Left lung (tissue), 10 donors: ENCODE measurements around the gene TTLL3. TPM values are rescaled to one million over a fixed set of nuclear protein-coding genes. Genes with fewer than 3 reads are reported as not detected.
"Not testable (repeated sequence)": the region's sequence is repeated elsewhere in the genome, so short reads cannot be mapped to it uniquely, and the experiment has no call there.

Experiments used
- ATAC-seq: fragments of 200-7000 bp; cut with Tn5 transposase; one replicate; pipeline ENCODE4 v1.9.1; 2020; ENCODE audit warnings: moderate library complexity
- DNase-seq, 4 donors: peaks; one replicate each; pipeline ENCODE4 v3.0.0-alpha.2; 2013 to 2020
- H3K27ac ChIP-seq, 2 donors: fragments of 200-600 bp; sonication (generic) in 1 of 2; one replicate each; pipeline versions ENCODE4 v1.5.0 to v1.8.0; 2020 to 2021
- H3K27me3 ChIP-seq, 2 donors: fragments of 200-600 bp; sonication (generic) in 1 of 2; one replicate each; pipeline versions ENCODE4 v1.5.0 to v1.8.0; 2020 to 2021
- H3K36me3 ChIP-seq, 2 donors: fragments of 200-600 bp; sonication (generic) in 1 of 2; one replicate each; pipeline versions ENCODE4 v1.5.0 to v1.8.0; 2020 to 2021
- H3K4me1 ChIP-seq, 2 donors: fragments of 200-600 bp; one replicate each; pipeline ENCODE4 v1.8.0; 2021
- H3K4me3 ChIP-seq, 2 donors: fragments of 200-600 bp; sonication (generic) in 1 of 2; one replicate each; pipeline versions ENCODE4 v1.5.0 to v1.8.0; 2020 to 2021; ENCODE audit warnings: mild to moderate bottlenecking in 1 of 2
- H3K9me3 ChIP-seq, 2 donors: fragments of 200-600 bp; sonication (generic) in 1 of 2; one replicate each; pipeline versions ENCODE4 v1.5.0 to v1.8.0; 2020 to 2021
- CTCF ChIP-seq, 2 donors: fragments of 200-600 bp; sonication (generic) in 1 of 2; IDR thresholded peaks; one replicate each; pipeline versions ENCODE4 v1.5.0 to v1.8.0; 2021; ENCODE audit warnings: antibody characterized with exemption in 2 of 2
- intact Hi-C, 2 donors: fragments of 100-400 bp; cut with DNase I; formaldehyde crosslinking; loops; one replicate each; pipeline versions ENCODE4 v1.11.2 to v1.14.2; 2022
- polyA plus RNA-seq, 6 donors: library from polyadenylated mRNA; unstranded; fragments of 120-200 nt; gene quantifications; one replicate each; pipeline ENCODE4 v1.2.1, GENCODE V29; 2013; ENCODE audit not compliant: insufficient read length in 6 of 6
- total RNA-seq, 2 donors: library from RNA; stranded (reverse); fragmentation: NEBNext Ultra II Directional; extraction: Animal tissue kit (Norgen Biotek cat#: 25700); gene quantifications; one replicate each; pipeline ENCODE4 v1.2.1, GENCODE V29; 2021
- donor health status: DM: no; HTN: yes; CAD: no.
- donor health status: DM: no; HTN: no; CAD: no.

The TTLL3 gene
- total and polyA plus RNA-seq, 8 donors: 30.5 to 103 (median 88.6) TPM

DNA sequence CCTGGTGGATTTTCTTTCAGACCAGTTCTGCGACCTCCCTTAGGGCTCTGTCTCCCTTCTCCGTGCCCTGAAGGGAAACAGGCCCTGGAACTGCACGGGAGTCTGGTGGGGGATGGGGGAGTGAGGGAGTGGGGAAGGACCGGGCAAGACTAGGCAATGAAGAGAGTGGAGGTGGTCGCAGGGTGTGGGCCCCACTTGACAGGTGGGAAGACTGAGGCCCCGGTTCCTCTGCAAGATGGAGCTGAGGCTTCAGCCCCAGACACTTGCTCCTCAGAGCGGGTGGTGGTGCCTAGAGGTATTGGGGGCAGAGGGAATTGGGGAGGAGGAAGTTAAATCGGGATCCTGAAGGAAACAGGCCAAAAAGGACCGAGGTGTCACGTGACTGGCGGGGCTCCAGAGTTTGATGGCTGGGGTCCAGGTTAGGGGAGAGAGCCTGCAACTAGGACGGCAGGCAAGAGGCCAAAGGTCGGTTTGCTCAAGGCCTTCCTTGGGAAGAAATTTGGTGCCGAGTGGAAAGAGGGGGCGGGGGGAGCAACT is 39.7 kb upstream of the TTLL3 start:
- Histone ChIP-seq H3K27me3 (no peaks in the 10 kb centered on the region), H3K36me3 (peaks cover 0 to 7% of the 10 kb centered on the region in 2 donors), H3K4me3 (peak overlapping the region; percentile 63 to 89), H3K27ac (peak overlapping the region; percentile 69), H3K4me1 (peaks cover 12 to 46% of the 10 kb centered on the region in 2 donors), H3K9me3 (no peaks in the 10 kb centered on the region)
- DNase-seq (peak in 3 of 4 donors; percentile 77 to 89 (median 86)), ATAC-seq (peak; percentile 22)
- TF ChIP-seq CTCF (IDR thresholded peaks at IDR 0.05): no peak
- intact Hi-C loops: no loop called here

- H3K27me3 ChIP-seq, H3K9me3 ChIP-seq, ATAC-seq, H3K4me3 ChIP-seq, H3K36me3 ChIP-seq, H3K27ac ChIP-seq, intact Hi-C loops, DNase-seq: not testable (repeated sequence)
- H3K4me1 ChIP-seq: peaks cover 12 to 46% of the 10 kb centered on the region in 2 donors
These were observed 39.1 kb upstream of the TTLL3 start for GRCh38 chr3:9771007-9771406.

DNA sequence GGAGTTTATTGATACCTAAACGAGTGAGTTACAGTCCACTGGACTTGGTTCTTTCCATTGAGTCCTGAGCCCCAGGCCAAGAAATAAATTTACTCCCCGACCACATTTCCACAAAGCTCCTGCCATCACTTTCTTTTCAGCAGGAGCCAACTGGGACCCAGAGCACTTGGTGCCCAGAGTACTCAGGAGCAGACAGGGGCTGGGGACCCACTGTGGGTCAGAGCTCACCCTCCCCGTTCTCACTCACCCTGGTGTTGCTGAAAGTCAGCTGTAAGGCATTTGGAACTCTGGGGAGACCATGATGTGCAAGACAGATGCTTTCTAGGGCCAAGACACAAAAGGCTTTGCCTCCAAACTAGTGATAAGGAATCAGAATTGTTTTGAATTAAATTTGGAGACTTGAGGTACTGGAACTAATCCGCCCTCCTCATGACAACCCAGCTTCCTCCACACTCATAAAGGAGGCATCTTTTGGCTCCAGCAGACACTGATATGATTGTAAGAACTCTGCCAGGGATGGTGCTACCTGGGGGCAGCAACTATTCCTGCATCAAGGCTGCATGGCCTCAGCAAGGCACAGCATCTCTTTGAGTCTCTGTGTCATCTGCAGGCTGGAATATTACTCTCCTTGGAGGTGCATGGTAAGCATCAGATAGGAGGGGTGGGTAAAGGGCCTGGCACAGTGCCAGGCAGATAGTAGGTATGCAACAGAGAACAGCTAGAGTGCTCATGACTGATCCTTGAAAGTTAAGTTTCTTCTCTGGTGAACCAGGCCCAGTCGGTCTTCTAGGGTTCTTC is 33.0 kb upstream of the TTLL3 start:
- no peak for TF ChIP-seq CTCF (IDR thresholded peaks at IDR 0.05)
- intact Hi-C loops: no loop called here
- Histone ChIP-seq H3K9me3 (no peaks in the 10 kb centered on the region), H3K27ac (no peak overlapping the region), H3K4me1 (peaks cover 3 to 46% of the 10 kb centered on the region in 2 donors), H3K4me3 (no peak overlapping the region), H3K27me3 (no peaks in the 10 kb centered on the region), H3K36me3 (peaks cover 0 to 19% of the 10 kb centered on the region in 2 donors)
- no peak for ATAC-seq
- DNase-seq: no peak

- intact Hi-C loops: no loop called here
- Histone ChIP-seq H3K4me1 (peaks cover 3 to 52% of the 10 kb centered on the region in 2 donors), H3K4me3 (no peak overlapping the region), H3K27me3 (no peaks in the 10 kb centered on the region), H3K9me3 (no peaks in the 10 kb centered on the region), H3K36me3 (peaks cover 0 to 25% of the 10 kb centered on the region in 2 donors), H3K27ac (no peak overlapping the region)
- DNase-seq: no peak
- no peak for ATAC-seq
- TF ChIP-seq CTCF (IDR thresholded peaks at IDR 0.05): no peak
These were observed 32.4 kb upstream of the TTLL3 start for GRCh38 chr3:9777694-9778021.

DNA sequence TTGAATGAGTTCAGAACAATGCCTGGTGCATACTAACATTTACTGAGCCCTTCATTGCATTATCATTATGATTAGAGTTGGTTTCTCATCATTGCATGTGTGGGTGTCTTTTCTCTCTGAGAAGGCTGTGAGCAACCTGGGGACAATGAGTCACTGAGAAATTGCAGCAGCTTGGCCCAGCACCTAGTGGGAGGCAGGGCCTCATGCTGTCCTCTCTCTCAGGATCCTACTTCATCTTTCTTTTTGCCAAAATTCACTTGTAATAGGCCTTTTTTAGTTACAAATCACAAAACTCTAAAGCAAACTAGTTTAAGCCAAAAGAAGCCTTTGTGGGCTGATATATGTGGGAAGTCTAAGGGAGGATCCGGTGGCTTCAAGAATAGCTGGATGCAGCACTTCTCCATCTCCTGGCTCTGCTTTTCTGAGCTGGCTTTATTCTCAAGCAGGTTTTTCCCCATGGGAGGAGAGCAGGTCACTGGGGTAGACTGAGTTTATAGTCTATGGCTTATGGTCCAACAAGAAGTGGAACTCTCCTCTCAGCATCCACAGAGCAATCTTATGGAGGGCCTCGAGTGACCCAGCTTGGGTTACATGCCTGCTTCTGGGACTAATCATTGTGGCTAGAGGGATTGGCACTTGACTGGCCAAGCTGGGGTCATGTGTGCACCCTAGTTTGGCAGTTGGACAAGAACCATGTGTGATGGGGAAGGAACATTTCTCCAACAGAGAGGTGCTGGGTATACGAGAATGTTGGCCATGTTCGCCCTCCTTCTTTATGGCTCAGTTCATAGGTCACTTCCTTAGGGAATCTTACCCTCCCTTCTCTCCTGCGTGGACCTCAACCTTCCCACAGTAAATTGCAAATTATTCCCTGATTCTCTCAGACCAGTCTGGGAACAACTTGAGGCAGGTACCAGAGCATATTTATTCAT is 31.7 kb upstream of the TTLL3 start:
- H3K4me1 ChIP-seq: peaks cover 3 to 53% of the 10 kb centered on the region in 2 donors
- H3K27ac ChIP-seq: peak overlapping the region in 1 of 2 donors; percentile 88
- H3K4me3 ChIP-seq: no peak overlapping the region
- peaks cover 0 to 32% of the 10 kb centered on the region in 2 donors for H3K36me3 ChIP-seq
- intact Hi-C loops: no loop called here
- no peak for TF ChIP-seq CTCF (IDR thresholded peaks at IDR 0.05)
- H3K27me3 ChIP-seq: no peaks in the 10 kb centered on the region
- no peak for DNase-seq
- no peaks in the 10 kb centered on the region for H3K9me3 ChIP-seq
- ATAC-seq: peak; percentile 36
